ENCODE results near the gene HRNR. TPM values are rescaled to one million over a fixed set of nuclear protein-coding genes. Genes with fewer than 3 reads are reported as not detected.

The HRNR gene
- total and polyA plus RNA-seq, 4 donors: 0.04 TPM; not detected in 3

GRCh38 chr1:152227310-152227928 lies 3.4 kb upstream of the HRNR start:
- Histone ChIP-seq H3K4me1 (ENCODE audit: control insufficient read depth in 4 of 4, insufficient read depth in 4 of 4, low read length in 3 of 4) (no peaks in the 10 kb centered on the region), H3K27me3 (ENCODE audit: control insufficient read depth in 4 of 4, insufficient read depth in 4 of 4, low read length in 3 of 4) (no peaks in the 10 kb centered on the region), H3K4me3 (ENCODE audit: low read depth in 1 of 3, low read length in 3 of 3) (no peak overlapping the region), H3K9me3 (ENCODE audit: control insufficient read depth in 4 of 4, low read length in 3 of 4) (no peaks in the 10 kb centered on the region), H3K36me3 (ENCODE audit: control insufficient read depth in 4 of 4, insufficient read depth in 3 of 4, low read depth in 1 of 4, low read length in 3 of 4) (no peaks in the 10 kb centered on the region), H3K27ac (ENCODE audit: low read depth in 1 of 2, low read length in 2 of 2) (no peak overlapping the region), H3K9ac (ENCODE audit: low read depth in 1 of 2, low read length in 2 of 2) (no peak overlapping the region)
- no peak for DNase-seq (ENCODE audit: low spot score)
- TF ChIP-seq CTCF (IDR thresholded peaks at IDR 0.05; ENCODE audit: low read depth, low read length, missing input control) (peak; percentile 26), ATF3 (IDR thresholded peaks at IDR 0.05) (no peak), JUND (IDR thresholded peaks at IDR 0.05) (no peak), RAD21 (IDR thresholded peaks at IDR 0.05) (peak; percentile 64 to 73)
- 71% methylated on average over 1 of the region's 1 CpG for WGBS

GRCh38 chr1:152225678-152226077 lies 1.7 kb upstream of the HRNR start:
- Histone ChIP-seq H3K9ac (ENCODE audit: low read depth in 1 of 2, low read length in 2 of 2) (no peak overlapping the region), H3K9me3 (ENCODE audit: control insufficient read depth in 4 of 4, low read length in 3 of 4) (no peaks in the 10 kb centered on the region), H3K36me3 (ENCODE audit: control insufficient read depth in 4 of 4, insufficient read depth in 3 of 4, low read depth in 1 of 4, low read length in 3 of 4) (no peaks in the 10 kb centered on the region), H3K4me3 (ENCODE audit: low read depth in 1 of 3, low read length in 3 of 3) (no peak overlapping the region), H3K4me1 (ENCODE audit: control insufficient read depth in 4 of 4, insufficient read depth in 4 of 4, low read length in 3 of 4) (no peaks in the 10 kb centered on the region), H3K27ac (ENCODE audit: low read depth in 1 of 2, low read length in 2 of 2) (no peak overlapping the region), H3K27me3 (ENCODE audit: control insufficient read depth in 4 of 4, insufficient read depth in 4 of 4, low read length in 3 of 4) (no peaks in the 10 kb centered on the region)
- WGBS: 78% methylated on average over 3 of the region's 3 CpGs
- DNase-seq (ENCODE audit: low spot score): no peak
- TF ChIP-seq FOXA1 (IDR thresholded peaks at IDR 0.05): no peak
- no peak for TF ChIP-seq SP1 (IDR thresholded peaks at IDR 0.05)
- TF ChIP-seq REST (IDR thresholded peaks at IDR 0.05): no peak
- TF ChIP-seq MAX (IDR thresholded peaks at IDR 0.05): no peak
- TF ChIP-seq NR2F2 (IDR thresholded peaks at IDR 0.05): no peak
- TF ChIP-seq EGR1 (IDR thresholded peaks at IDR 0.05; ENCODE audit: low read depth in 2 of 2): no peak
- TF ChIP-seq GABPA (IDR thresholded peaks at IDR 0.05 in 1 of 2, conservative IDR thresholded peaks at IDR 0.05 in 1 of 2): no peak
- TF ChIP-seq ZBTB33 (IDR thresholded peaks at IDR 0.05): no peak
- TF ChIP-seq ATF3 (IDR thresholded peaks at IDR 0.05): no peak
- TF ChIP-seq CTCF (IDR thresholded peaks at IDR 0.05; ENCODE audit: low read depth, low read length, missing input control): no peak
- no peak for TF ChIP-seq YY1 (IDR thresholded peaks at IDR 0.05)
- TF ChIP-seq FOXA2 (IDR thresholded peaks at IDR 0.05): no peak
- no peak for TF ChIP-seq TAF1 (conservative IDR thresholded peaks at IDR 0.05)
- no peak for TF ChIP-seq JUND (IDR thresholded peaks at IDR 0.05)
- TF ChIP-seq HNF4A (conservative IDR thresholded peaks at IDR 0.05): no peak
- no peak for TF ChIP-seq RXRA (IDR thresholded peaks at IDR 0.05)
- no peak for TF ChIP-seq HNF4G (IDR thresholded peaks at IDR 0.05)
- no peak for TF ChIP-seq RAD21 (IDR thresholded peaks at IDR 0.05)

Data from liver (tissue), 9 donors.